ENCODE data around the gene SPATA16. TPM values are rescaled to one million over a fixed set of nuclear protein-coding genes. Genes with fewer than 3 reads are reported as not detected.
A peak's percentile ranks its signal among the peaks of the same experiment; 100 is the strongest.

The SPATA16 gene
- total and polyA plus RNA-seq, 2 experiments from 2014 or later: not detected

DNA sequence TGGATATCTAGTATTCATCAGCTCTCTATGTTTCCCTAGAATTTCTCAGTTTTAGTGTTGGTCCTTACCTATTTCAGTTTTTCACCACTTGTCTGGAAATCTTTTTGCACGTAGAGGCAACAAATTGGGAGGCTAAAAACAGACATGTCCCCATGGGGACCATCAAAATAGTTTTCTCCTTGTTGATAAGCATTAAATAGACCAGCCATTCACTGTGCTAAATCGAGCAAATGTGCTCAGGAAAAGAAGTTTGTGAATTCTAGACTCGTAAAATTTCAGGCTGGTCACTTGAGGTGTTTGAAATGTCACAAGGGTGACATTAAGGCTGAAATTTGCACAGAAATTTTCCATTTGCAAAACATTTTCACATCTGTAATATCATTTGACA is 102.6 kb downstream of the SPATA16 start:
- Histone ChIP-seq H3K9me2 (replicated peaks; ENCODE audit: insufficient read depth) (no peaks in the 10 kb centered on the region), H3K79me2 (no peaks in the 10 kb centered on the region), H3K4me1 (ENCODE audit: insufficient read depth) (no peaks in the 10 kb centered on the region), H3K27ac (no peak overlapping the region), H3K4me3 (no peak overlapping the region), H3K4me2 (no peak overlapping the region), H2AFZ (no peak overlapping the region), H4K20me1 (ENCODE audit: insufficient read depth, poor library complexity, severe bottlenecking) (no peaks in the 10 kb centered on the region), H3K36me3 (replicated peaks; ENCODE audit: insufficient read depth, low read depth) (no peaks in the 10 kb centered on the region), H3K27me3 (no peaks in the 10 kb centered on the region), H3K9me3 (ENCODE audit: low read depth) (no peaks in the 10 kb centered on the region)
- WGBS (ENCODE audit: low lambda C conversion rate, missing lambda C conversion rate): 86% methylated on average over 3 of the region's 3 CpGs
- TF ChIP-seq, protein P1, sequence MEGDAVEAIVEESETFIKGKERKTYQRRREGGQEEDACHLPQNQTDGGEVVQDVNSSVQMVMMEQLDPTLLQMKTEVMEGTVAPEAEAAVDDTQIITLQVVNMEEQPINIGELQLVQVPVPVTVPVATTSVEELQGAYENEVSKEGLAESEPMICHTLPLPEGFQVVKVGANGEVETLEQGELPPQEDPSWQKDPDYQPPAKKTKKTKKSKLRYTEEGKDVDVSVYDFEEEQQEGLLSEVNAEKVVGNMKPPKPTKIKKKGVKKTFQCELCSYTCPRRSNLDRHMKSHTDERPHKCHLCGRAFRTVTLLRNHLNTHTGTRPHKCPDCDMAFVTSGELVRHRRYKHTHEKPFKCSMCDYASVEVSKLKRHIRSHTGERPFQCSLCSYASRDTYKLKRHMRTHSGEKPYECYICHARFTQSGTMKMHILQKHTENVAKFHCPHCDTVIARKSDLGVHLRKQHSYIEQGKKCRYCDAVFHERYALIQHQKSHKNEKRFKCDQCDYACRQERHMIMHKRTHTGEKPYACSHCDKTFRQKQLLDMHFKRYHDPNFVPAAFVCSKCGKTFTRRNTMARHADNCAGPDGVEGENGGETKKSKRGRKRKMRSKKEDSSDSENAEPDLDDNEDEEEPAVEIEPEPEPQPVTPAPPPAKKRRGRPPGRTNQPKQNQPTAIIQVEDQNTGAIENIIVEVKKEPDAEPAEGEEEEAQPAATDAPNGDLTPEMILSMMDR (IDR thresholded peaks at IDR 0.05; ENCODE audit: poor library complexity): no peak
- no peak for TF ChIP-seq EZH2 (IDR thresholded peaks at IDR 0.05; ENCODE audit: borderline replicate concordance)
- TF ChIP-seq EZH2phosphoT487 (IDR thresholded peaks at IDR 0.05; ENCODE audit: low read depth, severe bottlenecking, unreplicated experiment): no peak
- DNase-seq (ENCODE audit: low spot score): no peak

- DNase-seq (ENCODE audit: low spot score): peak; percentile 13
- H3K9me2 ChIP-seq (replicated peaks; ENCODE audit: insufficient read depth): no peaks in the 10 kb centered on the region
- no peak overlapping the region for H3K4me2 ChIP-seq
- H3K79me2 ChIP-seq: no peaks in the 10 kb centered on the region
- H3K4me3 ChIP-seq: no peak overlapping the region
- 71% methylated on average over 2 of the region's 2 CpGs for WGBS (ENCODE audit: low lambda C conversion rate, missing lambda C conversion rate)
- no peak for TF ChIP-seq EZH2 (IDR thresholded peaks at IDR 0.05; ENCODE audit: borderline replicate concordance)
- TF ChIP-seq, protein P1 (IDR thresholded peaks at IDR 0.05; ENCODE audit: poor library complexity): no peak
- no peak for TF ChIP-seq EZH2phosphoT487 (IDR thresholded peaks at IDR 0.05; ENCODE audit: low read depth, severe bottlenecking, unreplicated experiment)
- H3K27me3 ChIP-seq: no peaks in the 10 kb centered on the region
- H3K4me1 ChIP-seq (ENCODE audit: insufficient read depth): no peaks in the 10 kb centered on the region
- H4K20me1 ChIP-seq (ENCODE audit: insufficient read depth, poor library complexity, severe bottlenecking): no peaks in the 10 kb centered on the region
- H2AFZ ChIP-seq: no peak overlapping the region
- H3K36me3 ChIP-seq (replicated peaks; ENCODE audit: insufficient read depth, low read depth): no peaks in the 10 kb centered on the region
- H3K9me3 ChIP-seq (ENCODE audit: low read depth): no peaks in the 10 kb centered on the region
- no peak overlapping the region for H3K27ac ChIP-seq
These were observed 103.1 kb downstream of the SPATA16 start for GRCh38 chr3:173037840-173038483.

DNA sequence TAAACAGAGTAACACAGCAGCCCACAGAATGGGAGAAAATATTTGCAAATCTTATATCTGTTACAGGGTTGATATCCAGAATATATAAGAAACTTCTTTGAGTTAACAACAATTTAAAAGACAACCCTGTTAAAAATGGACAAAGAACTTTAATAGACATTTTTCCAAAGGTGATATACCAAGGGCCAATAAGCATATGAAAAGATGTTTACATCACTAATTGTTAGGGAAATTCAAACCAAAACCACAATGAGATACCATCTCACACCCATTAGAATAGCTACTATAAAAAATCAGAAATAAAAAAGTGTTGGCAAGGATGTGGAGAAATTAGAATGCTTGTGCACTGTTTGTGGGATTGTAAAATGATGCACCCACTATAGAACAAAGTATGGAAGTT is 110.8 kb downstream of the SPATA16 start:
- Histone ChIP-seq H2AFZ (no peak overlapping the region), H3K36me3 (replicated peaks; ENCODE audit: insufficient read depth, low read depth) (no peaks in the 10 kb centered on the region), H3K27me3 (no peaks in the 10 kb centered on the region), H3K79me2 (no peaks in the 10 kb centered on the region), H3K9me2 (replicated peaks; ENCODE audit: insufficient read depth) (no peaks in the 10 kb centered on the region), H4K20me1 (ENCODE audit: insufficient read depth, poor library complexity, severe bottlenecking) (no peaks in the 10 kb centered on the region), H3K4me3 (no peak overlapping the region), H3K27ac (no peak overlapping the region), H3K4me2 (no peak overlapping the region), H3K4me1 (ENCODE audit: insufficient read depth) (no peaks in the 10 kb centered on the region), H3K9me3 (ENCODE audit: low read depth) (no peaks in the 10 kb centered on the region)
- TF ChIP-seq, protein P1 (IDR thresholded peaks at IDR 0.05; ENCODE audit: poor library complexity): no peak
- TF ChIP-seq EZH2phosphoT487 (IDR thresholded peaks at IDR 0.05; ENCODE audit: low read depth, severe bottlenecking, unreplicated experiment) (no peak), EZH2 (IDR thresholded peaks at IDR 0.05; ENCODE audit: borderline replicate concordance) (no peak)
- no peak for DNase-seq (ENCODE audit: low spot score)
